Duodenal mucosa (tissue), 2 donors: ENCODE data around the gene G6PC3.

Source experiments
- H3K27ac ChIP-seq: one replicate; pipeline ENCODE4 v1.7.0; 2013; ENCODE audit warnings: low read depth, low read length
- H3K27me3 ChIP-seq, 2 donors: one replicate each; pipeline ENCODE4 v1.7.0; 2013; ENCODE audit warnings: low read length in 2 of 2, control low read depth in 1 of 2; ENCODE audit not compliant: insufficient read depth in 2 of 2, control insufficient read depth in 1 of 2
- H3K36me3 ChIP-seq, 2 donors: one replicate each; pipeline ENCODE4 v1.7.0; 2013; ENCODE audit warnings: low read length in 2 of 2, control low read depth in 1 of 2; ENCODE audit not compliant: insufficient read depth in 2 of 2, control insufficient read depth in 1 of 2
- H3K4me1 ChIP-seq, 2 donors: one replicate each; pipeline ENCODE4 v1.7.0; 2013; ENCODE audit warnings: low read length in 2 of 2, control low read depth in 1 of 2; ENCODE audit not compliant: insufficient read depth in 2 of 2, control insufficient read depth in 1 of 2
- H3K4me3 ChIP-seq, 2 donors: one replicate each; pipeline ENCODE4 v1.7.0; 2013; ENCODE audit warnings: low read length in 2 of 2, low read depth in 1 of 2
- H3K9ac ChIP-seq, 2 donors: one replicate each; pipeline ENCODE4 v1.7.0; 2013; ENCODE audit warnings: low read length in 2 of 2, low read depth in 1 of 2
- H3K9me3 ChIP-seq, 2 donors: one replicate each; pipeline ENCODE4 v1.7.0; 2013; ENCODE audit warnings: low read length in 2 of 2, control low read depth in 1 of 2; ENCODE audit not compliant: control insufficient read depth in 1 of 2

The G6PC3 gene

DNA sequence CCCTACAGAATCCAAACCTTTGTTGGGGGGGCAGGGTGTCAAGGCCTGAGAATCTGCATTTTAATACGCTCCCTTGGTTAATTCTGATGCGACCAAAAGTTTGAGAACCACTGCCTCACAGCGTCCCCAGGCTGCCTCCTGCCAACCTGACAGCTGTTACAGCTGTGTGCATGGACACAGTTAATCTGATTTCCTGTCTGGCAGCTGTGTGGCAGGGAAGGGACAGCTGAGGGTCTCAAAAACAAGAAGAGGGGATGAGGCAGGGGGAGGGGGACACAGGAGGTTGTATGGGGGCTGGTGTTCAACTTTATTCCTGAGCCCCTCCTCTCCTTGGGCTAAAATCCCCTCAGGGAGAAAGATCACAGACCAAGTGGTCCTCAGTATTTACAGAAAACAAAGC, 35.4 kb downstream of the G6PC3 start:
- Histone ChIP-seq H3K36me3 (peaks cover 0 to 6% of the 10 kb centered on the region in 2 donors), H3K9ac (no peak overlapping the region), H3K4me1 (peaks cover 31 to 33% of the 10 kb centered on the region in 2 donors), H3K27ac (no peak overlapping the region), H3K27me3 (no peaks in the 10 kb centered on the region), H3K9me3 (no peaks in the 10 kb centered on the region), H3K4me3 (no peak overlapping the region)

DNA sequence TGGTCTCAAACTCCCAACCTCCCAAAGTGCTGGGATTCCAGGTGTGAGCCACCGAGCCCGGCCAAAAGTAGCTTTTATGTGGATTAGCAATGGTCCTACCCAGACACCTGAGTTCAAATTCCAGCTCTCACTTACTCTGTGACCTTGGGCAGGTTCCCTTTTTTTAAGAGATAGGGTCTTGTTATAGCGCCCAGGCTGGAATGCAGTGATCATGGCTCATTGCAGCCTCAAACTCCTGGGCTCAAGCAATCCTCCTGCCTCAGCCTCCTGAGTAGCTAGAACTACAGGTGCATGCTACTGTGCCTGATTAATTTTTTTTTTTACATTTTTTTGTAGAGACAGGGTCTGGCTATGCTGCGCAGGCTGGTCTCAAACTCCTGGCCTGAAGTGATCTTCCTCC, 36.3 kb downstream of the G6PC3 start:
- Histone ChIP-seq H3K9me3 (no peaks in the 10 kb centered on the region), H3K4me3 (no peak overlapping the region), H3K4me1 (peaks cover 39 to 41% of the 10 kb centered on the region in 2 donors), H3K9ac (no peak overlapping the region), H3K36me3 (peaks cover 0 to 6% of the 10 kb centered on the region in 2 donors), H3K27me3 (no peaks in the 10 kb centered on the region), H3K27ac (no peak overlapping the region)

DNA sequence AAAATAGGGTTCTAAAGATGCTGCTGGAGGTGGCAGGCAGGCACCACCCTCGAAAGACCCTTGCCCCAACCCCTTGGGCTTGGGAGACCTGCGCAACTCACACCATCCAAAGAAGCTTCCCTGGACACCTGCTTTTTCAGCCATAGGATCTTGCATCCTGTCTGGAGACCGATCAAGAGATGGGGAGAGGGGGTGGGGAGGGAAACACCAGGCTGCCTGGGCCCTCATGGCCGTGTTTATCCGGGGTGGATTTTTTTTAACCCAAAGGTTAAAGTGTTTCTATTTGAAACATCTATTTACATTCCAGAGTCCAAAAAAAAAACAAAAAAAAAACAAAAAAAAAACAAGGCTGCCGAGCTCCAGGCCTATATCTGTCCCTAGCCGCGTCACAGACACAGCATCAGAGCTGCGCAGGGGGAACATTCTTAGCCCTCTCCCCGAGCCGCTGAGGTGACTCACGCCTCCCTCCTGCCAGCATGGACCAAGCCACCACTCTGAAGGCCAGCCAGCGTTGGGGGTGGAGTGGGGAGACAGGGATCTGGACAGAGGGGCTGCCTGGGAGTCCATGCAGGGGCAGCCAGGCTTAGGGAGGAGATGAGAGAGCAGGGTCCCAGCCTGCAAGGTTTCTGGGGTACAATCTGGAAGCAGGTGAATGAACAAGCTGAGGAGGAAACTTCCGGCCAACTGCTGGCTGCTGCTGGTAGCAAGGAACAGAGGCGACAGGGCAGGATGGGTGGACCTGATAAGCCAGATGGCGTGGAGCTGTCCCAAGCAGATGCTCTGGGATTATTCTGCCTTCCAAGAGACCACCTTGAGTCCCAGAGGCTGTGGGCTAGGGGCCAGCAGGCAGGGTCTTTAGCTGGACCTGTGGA, 38.1 kb downstream of the G6PC3 start:
- H3K27me3 ChIP-seq: no peaks in the 10 kb centered on the region
- peaks cover 43 to 48% of the 10 kb centered on the region in 2 donors for H3K4me1 ChIP-seq
- H3K9ac ChIP-seq: no peak overlapping the region
- peaks cover 0 to 6% of the 10 kb centered on the region in 2 donors for H3K36me3 ChIP-seq
- peak overlapping the region; percentile 32 for H3K27ac ChIP-seq
- H3K9me3 ChIP-seq: no peaks in the 10 kb centered on the region
- no peak overlapping the region for H3K4me3 ChIP-seq

DNA sequence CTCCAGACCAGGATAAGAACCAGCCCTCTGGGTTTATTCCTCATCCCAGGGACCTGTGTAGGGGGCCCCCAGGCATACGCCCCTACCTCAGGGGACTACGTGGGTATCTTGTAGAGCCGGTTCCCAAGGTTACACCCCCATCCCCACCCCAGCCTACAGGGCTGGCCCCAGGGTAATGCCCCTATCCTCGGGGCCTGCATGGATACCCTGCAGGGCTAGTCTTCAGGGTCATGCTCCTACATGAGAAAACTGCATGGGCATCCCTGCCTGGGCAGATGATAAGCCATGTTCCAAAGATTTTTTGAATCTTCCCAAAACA, 38.7 kb downstream of the G6PC3 start:
- peak overlapping the region; percentile 32 for H3K27ac ChIP-seq
- peak overlapping the region in 1 of 2 donors; percentile 18 for H3K9ac ChIP-seq
- H3K27me3 ChIP-seq: no peaks in the 10 kb centered on the region
- peaks cover 43 to 48% of the 10 kb centered on the region in 2 donors for H3K4me1 ChIP-seq
- H3K36me3 ChIP-seq: peaks cover 0 to 6% of the 10 kb centered on the region in 2 donors
- H3K4me3 ChIP-seq: no peak overlapping the region
- no peaks in the 10 kb centered on the region for H3K9me3 ChIP-seq

DNA sequence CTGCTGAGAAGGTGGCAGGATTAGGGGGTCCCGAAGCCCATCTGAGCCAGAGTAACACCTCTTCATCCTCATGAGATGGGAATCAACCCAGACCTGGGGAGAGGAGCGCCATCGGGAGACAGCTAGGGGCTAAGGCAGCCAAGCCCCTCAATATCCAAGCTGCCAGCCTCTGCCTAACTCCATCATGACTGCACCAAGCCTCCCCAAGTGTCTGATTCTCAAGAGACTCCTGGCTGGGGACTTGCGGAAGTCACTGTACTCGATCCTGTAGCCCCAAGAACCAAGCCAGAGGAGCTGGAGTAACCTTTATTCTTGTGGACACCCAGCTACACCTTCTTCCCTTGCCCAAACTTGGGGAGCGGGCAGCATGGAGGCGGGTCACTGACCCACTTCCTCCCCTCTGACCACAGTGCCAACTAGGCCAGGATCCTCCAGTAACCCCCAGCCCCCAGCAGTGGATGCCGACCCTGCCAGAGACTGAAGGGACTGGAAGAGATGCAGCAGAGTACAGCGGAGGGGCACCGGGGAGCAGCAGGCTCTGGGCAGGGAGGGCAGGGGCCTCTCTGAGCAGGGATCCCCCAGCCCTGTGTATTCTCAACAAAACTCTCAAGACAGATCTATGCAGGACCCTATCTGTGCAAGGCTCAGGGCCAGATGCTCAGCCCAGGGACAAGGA, 39.6 kb downstream of the G6PC3 start:
- Histone ChIP-seq H3K4me3 (peak overlapping the region; percentile 57 to 65), H3K9me3 (no peaks in the 10 kb centered on the region), H3K27ac (peak overlapping the region; percentile 21), H3K9ac (peak overlapping the region; percentile 36 to 64), H3K36me3 (peaks cover 0 to 4% of the 10 kb centered on the region in 2 donors), H3K27me3 (no peaks in the 10 kb centered on the region), H3K4me1 (peaks cover 43 to 48% of the 10 kb centered on the region in 2 donors)

DNA sequence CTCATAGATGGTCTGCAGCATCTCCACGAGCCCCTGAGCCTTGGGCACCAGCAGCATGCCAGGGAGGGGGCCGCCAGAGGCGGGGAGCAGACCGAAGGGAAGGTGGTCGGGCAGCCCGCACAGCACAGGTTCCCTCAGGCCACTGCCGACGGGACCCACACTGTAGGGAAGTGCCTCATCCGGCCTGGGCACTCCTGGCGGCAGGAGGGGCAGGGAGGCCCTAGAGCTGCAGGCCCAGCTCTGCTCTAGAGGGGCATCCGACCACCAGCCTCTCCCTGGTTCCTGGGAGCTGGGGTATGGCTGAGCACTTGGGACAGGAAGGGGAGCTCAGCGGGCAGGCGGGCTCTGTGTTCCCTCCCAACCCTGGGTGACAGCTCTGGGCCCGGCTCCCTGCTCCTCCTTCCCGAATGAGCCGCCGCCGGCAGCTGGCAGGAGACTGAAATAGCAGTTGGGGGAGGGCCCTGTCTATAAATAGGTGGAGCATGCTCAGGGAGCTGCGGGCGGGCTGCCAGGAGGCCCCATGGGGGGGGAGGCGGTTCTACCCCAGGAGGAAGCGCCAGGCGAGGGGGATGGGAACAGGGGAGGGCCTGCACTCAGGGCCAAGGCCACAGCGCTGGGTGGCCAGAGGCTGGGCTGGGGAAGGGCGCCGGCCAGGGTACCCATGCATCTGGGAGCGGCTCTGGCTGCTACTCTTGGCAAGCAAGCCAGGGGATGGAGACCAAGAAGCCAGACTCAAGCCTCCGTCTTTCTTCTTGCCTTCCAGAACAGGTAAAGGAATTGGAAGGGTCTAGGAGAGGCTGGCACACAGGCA, 40.5 kb downstream of the G6PC3 start:
- Histone ChIP-seq H3K4me3 (peak overlapping the region; percentile 57 to 65), H3K27me3 (no peaks in the 10 kb centered on the region), H3K27ac (peak overlapping the region; percentile 21), H3K36me3 (peaks cover 0 to 11% of the 10 kb centered on the region in 2 donors), H3K9me3 (no peaks in the 10 kb centered on the region), H3K9ac (peak overlapping the region; percentile 37 to 64), H3K4me1 (peaks cover 43 to 48% of the 10 kb centered on the region in 2 donors)

DNA sequence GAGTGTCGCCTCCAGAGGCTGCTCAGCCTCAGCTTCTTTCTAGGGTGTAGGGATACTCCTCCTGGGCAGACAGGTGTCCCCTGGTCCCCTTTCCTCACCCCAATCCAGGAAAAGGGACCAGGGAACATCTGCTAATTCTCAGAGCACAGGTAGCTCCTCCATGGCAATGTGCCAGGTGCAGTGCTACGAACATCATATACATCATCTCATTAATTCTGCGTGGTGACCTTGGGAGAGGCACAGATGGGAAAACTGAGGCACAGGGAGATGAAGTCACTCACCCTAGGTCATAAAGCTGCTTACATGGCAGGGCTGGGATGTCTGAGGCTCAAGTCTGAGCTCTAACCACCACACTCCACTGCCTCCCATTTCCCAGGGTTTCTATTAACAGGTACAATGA, 41.2 kb downstream of the G6PC3 start:
- Histone ChIP-seq H3K4me1 (peaks cover 43 to 48% of the 10 kb centered on the region in 2 donors), H3K27me3 (no peaks in the 10 kb centered on the region), H3K27ac (no peak overlapping the region), H3K36me3 (peaks cover 0 to 15% of the 10 kb centered on the region in 2 donors), H3K4me3 (peak overlapping the region in 1 of 2 donors; percentile 65), H3K9me3 (no peaks in the 10 kb centered on the region), H3K9ac (peak overlapping the region; percentile 32 to 37)

DNA sequence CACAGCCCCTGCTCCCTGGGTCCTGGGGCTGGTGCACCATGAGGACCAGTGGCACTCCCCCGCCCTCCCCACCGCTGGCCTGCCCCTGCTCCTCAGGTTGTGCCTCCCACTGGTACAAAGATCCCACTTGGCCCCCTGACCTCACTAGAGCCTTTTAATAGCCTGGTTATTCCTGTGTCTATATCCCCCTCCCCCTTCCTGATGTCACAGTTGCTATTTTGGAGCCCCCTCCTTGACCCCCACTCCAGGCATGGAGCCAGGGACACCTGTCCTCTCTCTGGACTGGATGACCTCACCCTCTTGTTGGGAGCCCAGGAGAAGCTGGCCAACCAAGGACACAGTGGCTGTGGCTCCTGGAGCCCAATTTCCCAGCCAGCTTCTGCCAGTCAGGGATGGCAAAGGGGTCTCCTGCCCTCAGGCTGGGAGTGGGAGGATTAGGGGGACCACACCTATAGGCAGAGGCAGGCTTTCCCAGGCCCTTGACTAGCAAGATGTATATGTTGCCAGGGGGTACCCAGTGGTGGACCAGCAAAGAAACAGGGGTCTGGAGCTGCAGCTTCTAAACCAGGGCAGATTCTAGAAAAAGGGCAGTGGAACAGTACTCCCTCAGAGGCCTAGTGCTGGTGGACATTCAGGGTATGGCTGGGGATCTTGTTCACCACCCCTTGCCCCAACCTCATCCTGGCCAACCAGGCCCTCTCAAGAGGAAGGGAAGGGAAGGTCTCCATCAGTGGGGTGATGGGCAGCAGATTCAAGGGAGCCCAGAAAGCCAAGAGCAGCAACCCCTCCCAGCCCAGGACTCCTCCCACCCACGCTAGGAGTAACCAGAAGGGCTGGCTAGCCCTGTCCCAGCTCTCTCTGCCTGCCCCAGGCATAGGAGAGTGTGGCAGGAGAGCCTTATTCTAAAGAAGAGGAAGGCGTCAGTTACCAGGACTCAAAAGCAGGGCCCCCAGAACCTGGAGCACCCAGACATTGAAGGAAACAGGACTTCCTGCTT, 42.0 kb downstream of the G6PC3 start:
- H3K9ac ChIP-seq: no peak overlapping the region
- no peak overlapping the region for H3K4me3 ChIP-seq
- H3K9me3 ChIP-seq: no peaks in the 10 kb centered on the region
- peaks cover 0 to 15% of the 10 kb centered on the region in 2 donors for H3K36me3 ChIP-seq
- no peak overlapping the region for H3K27ac ChIP-seq
- H3K4me1 ChIP-seq: peaks cover 43 to 47% of the 10 kb centered on the region in 2 donors
- no peaks in the 10 kb centered on the region for H3K27me3 ChIP-seq

DNA sequence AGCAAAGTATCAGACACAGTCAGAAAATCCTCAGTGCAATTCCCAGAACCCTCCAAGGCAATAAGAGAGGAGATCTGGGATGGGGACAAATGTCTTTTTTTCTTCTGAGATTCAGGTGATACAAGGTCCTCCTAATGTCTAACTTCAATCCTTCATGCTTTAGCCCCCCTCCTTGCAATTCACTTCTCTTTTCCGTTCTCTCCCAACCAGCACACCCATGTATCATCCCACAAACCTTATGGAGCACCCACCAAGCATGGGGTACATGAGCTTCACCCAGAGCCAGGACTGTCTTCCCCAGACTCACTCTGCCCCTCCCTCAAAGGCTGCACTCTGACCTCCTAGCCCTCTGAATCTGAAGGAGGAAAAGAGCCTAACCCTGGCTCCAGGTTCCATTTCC, 42.8 kb downstream of the G6PC3 start:
- H3K27ac ChIP-seq: no peak overlapping the region
- H3K9ac ChIP-seq: no peak overlapping the region
- H3K9me3 ChIP-seq: no peaks in the 10 kb centered on the region
- peaks cover 0 to 15% of the 10 kb centered on the region in 2 donors for H3K36me3 ChIP-seq
- H3K27me3 ChIP-seq: no peaks in the 10 kb centered on the region
- H3K4me3 ChIP-seq: no peak overlapping the region
- H3K4me1 ChIP-seq: peaks cover 35 to 39% of the 10 kb centered on the region in 2 donors
